Peyer's patch (tissue), 4 donors: ENCODE data around the gene LYRM1. TPM values are rescaled to one million over a fixed set of nuclear protein-coding genes. Genes with fewer than 3 reads are reported as not detected.

Experiments used
- DNase-seq, 3 donors: peaks; one replicate each; pipeline ENCODE4 v3.0.0-alpha.2; 2017 to 2019
- H3K27ac ChIP-seq, 4 donors: fragments of 200-600 bp; sonication (generic); one replicate each; pipeline ENCODE4 v1.5.1; 2016 to 2019
- H3K27me3 ChIP-seq, 2 donors: fragments of 200-600 bp; sonication (generic); one replicate each; pipeline ENCODE4 v1.5.1; 2019
- H3K36me3 ChIP-seq, 3 donors: fragments of 200-600 bp; sonication (generic); one replicate each; pipeline ENCODE4 v1.5.1; 2016 to 2019
- H3K4me1 ChIP-seq, 4 donors: fragments of 200-600 bp; sonication (generic); one replicate each; pipeline ENCODE4 v1.5.1; 2016 to 2019
- H3K4me3 ChIP-seq, 4 donors: fragments of 200-600 bp; sonication (generic); 1 replicate in 3 of 4; 2 replicates in 1 of 4; pipeline ENCODE4 v1.5.1; 2016 to 2019; ENCODE audit warnings: mild to moderate bottlenecking in 1 of 4
- H3K9me3 ChIP-seq, 4 donors: fragments of 200-600 bp; sonication (generic); one replicate each; pipeline ENCODE4 v1.5.1; 2016 to 2019; ENCODE audit warnings: mild to moderate bottlenecking in 1 of 4
- CTCF ChIP-seq, 6 experiments: fragments of 450-650 bp in 4 of 6; fragments of 200-600 bp in 2 of 6; sonication (generic) in 1 of 6; IDR thresholded peaks; one replicate each; pipeline ENCODE4 v1.5.1; 2017 to 2019; ENCODE audit warnings: antibody characterized with exemption in 6 of 6, mild to moderate bottlenecking in 3 of 6, moderate library complexity in 1 of 6
- POLR2A ChIP-seq, 2 donors: fragments of 450-650 bp; IDR thresholded peaks; one replicate each; pipeline ENCODE4 v1.5.1; 2017; ENCODE audit warnings: antibody characterized with exemption in 2 of 2, mild to moderate bottlenecking in 2 of 2, moderate library complexity in 2 of 2
- total RNA-seq, 4 donors: library from RNA; depleted of rRNA; stranded (reverse); fragments of >200 nt; gene quantifications; one replicate each; pipeline ENCODE4 v1.1.0, GENCODE V29; 2016

The LYRM1 gene
- total RNA-seq, 4 donors from 2014 or later = 8.8 to 53.6 (median 13.2) TPM

- H3K4me1 ChIP-seq = peaks cover 0 to 8% (median 0%) of the 10 kb centered on the region in 4 donors
- no peaks in the 10 kb centered on the region for H3K9me3 ChIP-seq
- H3K27me3 ChIP-seq = no peaks in the 10 kb centered on the region
- H3K36me3 ChIP-seq = no peaks in the 10 kb centered on the region
- H3K4me3 ChIP-seq = no peak overlapping the region
- TF ChIP-seq POLR2A (IDR thresholded peaks at IDR 0.05) (no peak), CTCF (IDR thresholded peaks at IDR 0.05) (no peak)
- peak overlapping the region in 3 of 4 donors; percentile 1 to 58 (median 5) for H3K27ac ChIP-seq
- DNase-seq = no peak
These were observed 10.3 kb downstream of the LYRM1 start for GRCh38 chr16:20910781-20911321.

GRCh38 chr16:20911361-20911760 lies 10.8 kb downstream of the LYRM1 start:
- Histone ChIP-seq H3K27me3 (no peaks in the 10 kb centered on the region), H3K4me1 (peaks cover 0 to 4% (median 0%) of the 10 kb centered on the region in 4 donors), H3K36me3 (no peaks in the 10 kb centered on the region), H3K4me3 (no peak overlapping the region), H3K27ac (peak overlapping the region in 3 of 4 donors; percentile 1 to 58 (median 5)), H3K9me3 (no peaks in the 10 kb centered on the region)
- no peak for TF ChIP-seq CTCF (IDR thresholded peaks at IDR 0.05)
- no peak for TF ChIP-seq POLR2A (IDR thresholded peaks at IDR 0.05)
- DNase-seq = no peak

- Histone ChIP-seq H3K36me3 (no peaks in the 10 kb centered on the region), H3K27ac (no peak overlapping the region), H3K9me3 (no peaks in the 10 kb centered on the region), H3K4me1 (peaks cover 0 to 3% (median 0%) of the 10 kb centered on the region in 4 donors), H3K4me3 (no peak overlapping the region), H3K27me3 (no peaks in the 10 kb centered on the region)
- TF ChIP-seq POLR2A (IDR thresholded peaks at IDR 0.05) (no peak), CTCF (IDR thresholded peaks at IDR 0.05) (no peak)
- no peak for DNase-seq
These were observed 15.7 kb downstream of the LYRM1 start for GRCh38 chr16:20916289-20916688.

GRCh38 chr16:20916942-20917341 lies 16.4 kb downstream of the LYRM1 start:
- Histone ChIP-seq H3K36me3 (no peaks in the 10 kb centered on the region), H3K27me3 (no peaks in the 10 kb centered on the region), H3K4me1 (no peaks in the 10 kb centered on the region), H3K9me3 (no peaks in the 10 kb centered on the region), H3K4me3 (no peak overlapping the region), H3K27ac (no peak overlapping the region)
- DNase-seq = no peak
- TF ChIP-seq CTCF (IDR thresholded peaks at IDR 0.05) (no peak), POLR2A (IDR thresholded peaks at IDR 0.05) (no peak)

GRCh38 chr16:20918486-20919239 lies 18.1 kb downstream of the LYRM1 start:
- Histone ChIP-seq H3K9me3 (no peaks in the 10 kb centered on the region), H3K27me3 (no peaks in the 10 kb centered on the region), H3K4me1 (no peaks in the 10 kb centered on the region), H3K4me3 (no peak overlapping the region), H3K27ac (no peak overlapping the region), H3K36me3 (no peaks in the 10 kb centered on the region)
- DNase-seq = no peak
- TF ChIP-seq CTCF (IDR thresholded peaks at IDR 0.05) = no peak
